ENCODE results near the gene CASP5.

Gene CASP5

DNA sequence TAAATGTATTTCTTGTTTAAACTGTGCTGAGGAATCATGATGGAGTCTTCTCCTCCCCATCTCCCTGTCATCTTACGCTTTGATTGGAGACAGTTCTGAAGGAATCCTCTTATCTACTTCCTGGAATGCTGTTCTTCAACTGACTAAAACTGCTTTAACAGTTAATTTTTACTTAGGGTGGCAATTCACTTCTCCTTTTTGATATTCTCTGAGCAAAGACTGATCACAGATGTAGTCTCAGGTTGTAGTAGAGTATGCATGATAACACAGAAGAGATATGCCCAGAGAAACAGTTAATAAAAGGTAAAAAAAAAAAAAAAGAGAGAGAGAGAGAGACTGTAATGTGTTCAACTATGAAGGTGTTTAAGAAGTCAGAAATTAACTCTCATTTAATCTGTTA, 1.4 kb upstream of the CASP5 start:
- Histone ChIP-seq H3K9ac (ENCODE audit: low read depth, low read length) (no peak overlapping the region), H3K4me1 (ENCODE audit: control insufficient read depth, insufficient read depth, low read length) (no peaks in the 10 kb centered on the region), H3K27me3 (ENCODE audit: control insufficient read depth, insufficient read depth, low read length) (no peaks in the 10 kb centered on the region), H3K9me3 (ENCODE audit: control insufficient read depth, insufficient read depth, low read length) (no peaks in the 10 kb centered on the region), H3K36me3 (ENCODE audit: control insufficient read depth, insufficient read depth, low read length) (no peaks in the 10 kb centered on the region), H3K4me3 (ENCODE audit: low read depth, low read length) (no peak overlapping the region)

DNA sequence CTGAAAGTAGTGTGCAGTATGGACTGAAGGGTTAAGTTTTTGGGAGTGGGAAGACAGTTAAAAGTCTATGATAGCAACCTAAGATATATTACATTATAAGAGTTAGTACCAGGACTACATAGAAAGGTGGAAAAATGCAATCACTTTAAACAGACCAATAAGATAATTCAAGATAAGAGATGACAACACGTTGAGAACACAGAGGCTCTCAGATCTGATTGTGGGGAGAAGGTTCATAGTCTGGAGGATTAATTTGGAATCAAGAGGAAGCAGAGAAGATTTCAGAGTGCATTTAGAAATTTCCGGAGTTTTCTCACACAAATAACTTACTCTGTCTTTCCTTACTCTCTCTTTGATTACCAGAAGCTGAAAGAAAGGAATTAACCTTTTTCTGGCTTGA, 441 bp downstream of the CASP5 start:
- Histone ChIP-seq H3K4me3 (ENCODE audit: low read depth, low read length) (no peak overlapping the region), H3K9me3 (ENCODE audit: control insufficient read depth, insufficient read depth, low read length) (no peaks in the 10 kb centered on the region), H3K27me3 (ENCODE audit: control insufficient read depth, insufficient read depth, low read length) (no peaks in the 10 kb centered on the region), H3K4me1 (ENCODE audit: control insufficient read depth, insufficient read depth, low read length) (no peaks in the 10 kb centered on the region), H3K36me3 (ENCODE audit: control insufficient read depth, insufficient read depth, low read length) (no peaks in the 10 kb centered on the region), H3K9ac (ENCODE audit: low read depth, low read length) (no peak overlapping the region)

DNA sequence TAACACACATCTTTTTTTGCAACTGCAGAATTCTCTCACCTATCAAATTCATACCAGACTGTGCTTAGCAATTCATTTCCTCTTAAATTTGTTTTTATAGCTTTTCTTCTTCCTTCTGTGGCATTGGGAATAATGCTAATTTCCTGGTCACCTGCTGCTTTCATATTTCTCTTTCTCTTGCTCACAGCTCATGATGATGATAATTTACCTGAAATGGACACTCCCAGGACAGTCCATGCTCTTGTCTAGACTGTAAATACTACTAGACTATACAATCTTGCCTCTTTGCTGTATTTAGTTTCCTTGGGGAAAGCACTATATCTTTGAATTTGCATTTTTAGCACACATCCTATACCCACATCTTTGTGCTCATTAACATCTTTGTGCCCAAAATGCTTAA, 15.5 kb downstream of the CASP5 start:
- H3K4me3 ChIP-seq (ENCODE audit: low read depth, low read length) = no peak overlapping the region
- H3K36me3 ChIP-seq (ENCODE audit: control insufficient read depth, insufficient read depth, low read length) = no peaks in the 10 kb centered on the region
- H3K9me3 ChIP-seq (ENCODE audit: control insufficient read depth, insufficient read depth, low read length) = no peaks in the 10 kb centered on the region
- no peaks in the 10 kb centered on the region for H3K4me1 ChIP-seq (ENCODE audit: control insufficient read depth, insufficient read depth, low read length)
- no peaks in the 10 kb centered on the region for H3K27me3 ChIP-seq (ENCODE audit: control insufficient read depth, insufficient read depth, low read length)
- H3K9ac ChIP-seq (ENCODE audit: low read depth, low read length) = no peak overlapping the region

DNA sequence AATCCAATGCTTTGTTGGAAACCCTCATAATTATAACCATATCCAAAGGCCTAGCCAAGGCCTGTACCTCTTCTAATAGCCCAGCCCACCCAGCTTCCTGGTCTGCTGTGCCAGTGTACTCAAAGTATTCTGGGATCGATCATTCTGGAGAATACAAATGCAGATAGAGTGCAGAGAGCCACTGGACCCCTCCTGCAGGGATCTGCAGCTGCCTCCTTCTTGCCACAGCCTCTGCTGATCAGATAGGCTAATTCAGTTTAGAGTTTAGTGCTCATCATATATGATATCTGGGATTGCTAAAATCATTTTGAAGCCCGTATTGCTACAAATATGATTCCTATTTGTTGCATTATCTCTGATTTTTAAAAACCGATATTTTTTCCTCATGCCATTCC, 17.5 kb downstream of the CASP5 start:
- Histone ChIP-seq H3K36me3 (ENCODE audit: control insufficient read depth, insufficient read depth, low read length) (no peaks in the 10 kb centered on the region), H3K27me3 (ENCODE audit: control insufficient read depth, insufficient read depth, low read length) (no peaks in the 10 kb centered on the region), H3K4me1 (ENCODE audit: control insufficient read depth, insufficient read depth, low read length) (no peaks in the 10 kb centered on the region), H3K9ac (ENCODE audit: low read depth, low read length) (no peak overlapping the region), H3K9me3 (ENCODE audit: control insufficient read depth, insufficient read depth, low read length) (no peaks in the 10 kb centered on the region), H3K4me3 (ENCODE audit: low read depth, low read length) (no peak overlapping the region)

DNA sequence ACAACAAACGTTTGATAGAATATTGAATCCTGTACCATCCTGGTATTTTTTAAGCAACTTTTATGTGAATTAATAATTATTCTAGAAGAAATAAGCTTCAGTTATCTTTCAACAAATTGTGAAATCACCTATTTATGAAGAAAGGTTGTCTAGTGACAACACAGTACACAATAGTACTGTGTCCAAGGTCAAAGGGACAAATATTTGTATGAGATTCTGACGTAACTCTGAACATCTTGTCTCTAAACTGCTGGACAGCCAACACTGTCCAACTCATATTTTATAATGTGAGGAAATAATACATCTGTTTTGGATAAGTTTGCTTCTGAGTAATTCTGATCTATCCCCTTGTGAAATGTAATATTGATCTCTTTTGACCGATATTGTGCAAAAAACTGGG, 18.9 kb downstream of the CASP5 start:
- Histone ChIP-seq H3K27me3 (ENCODE audit: control insufficient read depth, insufficient read depth, low read length) (no peaks in the 10 kb centered on the region), H3K9me3 (ENCODE audit: control insufficient read depth, insufficient read depth, low read length) (no peaks in the 10 kb centered on the region), H3K4me3 (ENCODE audit: low read depth, low read length) (no peak overlapping the region), H3K9ac (ENCODE audit: low read depth, low read length) (no peak overlapping the region), H3K4me1 (ENCODE audit: control insufficient read depth, insufficient read depth, low read length) (no peaks in the 10 kb centered on the region), H3K36me3 (ENCODE audit: control insufficient read depth, insufficient read depth, low read length) (no peaks in the 10 kb centered on the region)

DNA sequence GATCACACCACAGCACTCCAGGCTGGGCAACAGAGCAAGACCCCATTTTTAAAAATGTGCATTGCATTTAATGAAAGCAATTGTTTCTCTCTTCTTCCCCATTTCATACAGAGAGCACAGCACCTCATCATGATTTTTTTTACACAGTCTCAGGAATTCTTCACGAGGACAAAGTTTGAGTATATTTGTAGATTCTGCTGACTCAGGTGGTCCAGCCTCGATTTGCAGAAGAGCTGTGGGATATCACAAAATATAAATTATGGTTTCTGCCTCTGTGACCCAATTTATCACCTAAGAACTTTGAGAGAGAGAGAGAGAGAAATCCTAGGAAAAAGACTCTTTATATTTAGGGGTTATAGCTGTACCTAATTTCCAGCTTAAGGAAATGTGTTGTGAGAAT, 19.8 kb downstream of the CASP5 start:
- H3K27me3 ChIP-seq (ENCODE audit: control insufficient read depth, insufficient read depth, low read length) = no peaks in the 10 kb centered on the region
- H3K36me3 ChIP-seq (ENCODE audit: control insufficient read depth, insufficient read depth, low read length) = no peaks in the 10 kb centered on the region
- H3K4me3 ChIP-seq (ENCODE audit: low read depth, low read length) = no peak overlapping the region
- no peak overlapping the region for H3K9ac ChIP-seq (ENCODE audit: low read depth, low read length)
- H3K9me3 ChIP-seq (ENCODE audit: control insufficient read depth, insufficient read depth, low read length) = no peaks in the 10 kb centered on the region
- H3K4me1 ChIP-seq (ENCODE audit: control insufficient read depth, insufficient read depth, low read length) = no peaks in the 10 kb centered on the region

DNA sequence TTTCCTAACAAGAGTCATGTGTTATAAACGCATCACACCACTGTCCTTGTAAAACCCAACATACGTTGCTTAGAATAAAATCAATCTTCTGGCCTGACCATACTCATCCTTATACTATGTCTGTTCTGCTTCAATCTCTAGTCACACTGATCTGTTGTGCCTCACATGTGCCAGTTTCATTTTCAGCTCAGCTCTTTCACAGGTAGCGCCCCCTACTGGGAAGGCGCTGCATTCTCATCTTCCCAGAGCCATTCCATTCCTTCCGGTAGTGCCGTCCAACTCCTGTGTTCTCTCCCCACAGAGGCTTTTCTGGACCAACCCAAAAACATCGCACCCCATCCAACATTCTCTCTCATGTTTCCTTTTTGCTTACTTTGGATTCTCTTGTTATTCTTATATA, 22.2 kb downstream of the CASP5 start:
- Histone ChIP-seq H3K9me3 (ENCODE audit: control insufficient read depth, insufficient read depth, low read length) (no peaks in the 10 kb centered on the region), H3K36me3 (ENCODE audit: control insufficient read depth, insufficient read depth, low read length) (no peaks in the 10 kb centered on the region), H3K9ac (ENCODE audit: low read depth, low read length) (no peak overlapping the region), H3K4me3 (ENCODE audit: low read depth, low read length) (no peak overlapping the region), H3K27me3 (ENCODE audit: control insufficient read depth, insufficient read depth, low read length) (no peaks in the 10 kb centered on the region), H3K4me1 (ENCODE audit: control insufficient read depth, insufficient read depth, low read length) (no peaks in the 10 kb centered on the region)

DNA sequence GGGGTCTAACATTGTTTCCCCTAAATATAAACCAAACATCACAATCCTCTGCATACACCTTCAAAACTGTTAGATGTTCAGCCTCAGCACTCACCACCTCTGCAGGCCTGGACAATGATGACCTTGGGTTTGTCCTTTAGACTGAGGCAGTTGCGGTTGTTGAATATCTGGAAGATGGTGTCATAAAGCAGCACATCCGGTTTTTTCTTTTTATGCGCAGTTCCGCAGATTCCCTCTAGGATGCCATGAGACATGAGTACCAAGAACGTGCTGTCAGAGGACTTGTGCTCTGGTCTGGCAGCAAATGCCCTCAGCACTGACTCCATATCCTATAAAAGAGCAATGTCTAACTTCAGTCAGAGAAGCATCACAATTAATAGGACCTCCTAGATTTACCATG, 22.8 kb downstream of the CASP5 start:
- H3K9ac ChIP-seq (ENCODE audit: low read depth, low read length) = no peak overlapping the region
- no peaks in the 10 kb centered on the region for H3K4me1 ChIP-seq (ENCODE audit: control insufficient read depth, insufficient read depth, low read length)
- no peaks in the 10 kb centered on the region for H3K9me3 ChIP-seq (ENCODE audit: control insufficient read depth, insufficient read depth, low read length)
- no peaks in the 10 kb centered on the region for H3K27me3 ChIP-seq (ENCODE audit: control insufficient read depth, insufficient read depth, low read length)
- H3K4me3 ChIP-seq (ENCODE audit: low read depth, low read length) = no peak overlapping the region
- no peaks in the 10 kb centered on the region for H3K36me3 ChIP-seq (ENCODE audit: control insufficient read depth, insufficient read depth, low read length)

DNA sequence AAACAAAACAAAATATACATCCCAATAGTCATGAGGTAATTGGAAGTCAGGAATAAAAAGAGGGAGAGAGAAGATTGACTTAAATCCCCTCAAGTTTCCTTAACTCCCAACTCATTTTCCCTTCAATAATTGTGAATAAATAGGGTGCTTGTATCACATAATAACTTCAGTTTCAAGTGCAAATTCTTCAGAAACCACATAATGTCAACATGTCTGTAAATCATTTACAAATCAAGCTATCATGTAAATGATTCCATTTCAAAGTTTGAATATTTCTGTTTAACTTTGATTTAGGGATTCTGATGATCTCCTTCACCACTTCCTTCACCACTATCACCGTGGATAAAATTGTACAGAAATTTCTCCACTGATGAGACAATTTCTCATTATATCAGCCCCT, 23.2 kb downstream of the CASP5 start:
- H3K36me3 ChIP-seq (ENCODE audit: control insufficient read depth, insufficient read depth, low read length) = no peaks in the 10 kb centered on the region
- H3K4me3 ChIP-seq (ENCODE audit: low read depth, low read length) = no peak overlapping the region
- H3K9me3 ChIP-seq (ENCODE audit: control insufficient read depth, insufficient read depth, low read length) = no peaks in the 10 kb centered on the region
- no peak overlapping the region for H3K9ac ChIP-seq (ENCODE audit: low read depth, low read length)
- H3K27me3 ChIP-seq (ENCODE audit: control insufficient read depth, insufficient read depth, low read length) = no peaks in the 10 kb centered on the region
- H3K4me1 ChIP-seq (ENCODE audit: control insufficient read depth, insufficient read depth, low read length) = no peaks in the 10 kb centered on the region

DNA sequence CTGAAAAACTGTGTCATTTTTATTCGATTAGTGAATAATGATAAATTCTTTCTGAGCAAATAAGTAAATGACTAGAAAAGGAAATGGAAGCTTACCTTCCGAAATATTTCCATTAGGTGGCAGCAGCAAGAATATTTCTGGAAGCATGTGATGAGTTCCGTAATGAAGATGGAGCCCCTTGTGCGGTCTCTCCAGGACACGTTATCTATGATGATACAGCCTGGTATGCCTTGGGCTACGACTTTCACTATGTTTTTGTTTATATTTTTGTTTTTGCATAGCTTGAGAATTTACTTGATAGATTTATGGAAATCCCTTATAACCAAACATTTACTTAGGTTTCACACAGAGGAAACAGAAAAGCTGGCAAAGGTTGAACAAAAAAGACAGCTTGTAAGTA, 25.7 kb downstream of the CASP5 start:
- Histone ChIP-seq H3K9me3 (ENCODE audit: control insufficient read depth, insufficient read depth, low read length) (no peaks in the 10 kb centered on the region), H3K4me1 (ENCODE audit: control insufficient read depth, insufficient read depth, low read length) (no peaks in the 10 kb centered on the region), H3K27me3 (ENCODE audit: control insufficient read depth, insufficient read depth, low read length) (no peaks in the 10 kb centered on the region), H3K4me3 (ENCODE audit: low read depth, low read length) (no peak overlapping the region), H3K36me3 (ENCODE audit: control insufficient read depth, insufficient read depth, low read length) (no peaks in the 10 kb centered on the region), H3K9ac (ENCODE audit: low read depth, low read length) (no peak overlapping the region)

DNA sequence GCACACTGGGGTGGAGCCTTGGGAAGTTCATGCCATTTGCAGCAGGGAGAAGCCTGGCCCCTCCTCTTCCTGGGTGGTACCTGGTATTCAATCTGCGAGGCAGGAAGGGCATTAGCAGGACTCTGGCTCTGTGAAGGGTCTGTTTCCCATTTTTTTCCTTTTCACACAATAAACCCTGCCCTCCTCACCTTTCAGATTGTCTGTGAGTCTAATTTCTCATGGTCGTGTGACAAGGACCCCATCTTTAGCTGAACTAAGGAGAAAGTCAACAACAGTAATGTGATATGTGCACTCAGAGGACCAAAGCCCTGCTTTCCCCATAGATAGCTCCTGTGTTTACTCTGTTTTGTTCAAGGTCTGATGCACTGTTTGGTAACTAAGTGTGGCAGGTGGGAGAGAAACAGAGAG, 28.0 kb downstream of the CASP5 start:
- Histone ChIP-seq H3K9ac (ENCODE audit: low read depth, low read length) (no peak overlapping the region), H3K4me1 (ENCODE audit: control insufficient read depth, insufficient read depth, low read length) (no peaks in the 10 kb centered on the region), H3K36me3 (ENCODE audit: control insufficient read depth, insufficient read depth, low read length) (no peaks in the 10 kb centered on the region), H3K4me3 (ENCODE audit: low read depth, low read length) (no peak overlapping the region), H3K27me3 (ENCODE audit: control insufficient read depth, insufficient read depth, low read length) (no peaks in the 10 kb centered on the region), H3K9me3 (ENCODE audit: control insufficient read depth, insufficient read depth, low read length) (no peaks in the 10 kb centered on the region)

DNA sequence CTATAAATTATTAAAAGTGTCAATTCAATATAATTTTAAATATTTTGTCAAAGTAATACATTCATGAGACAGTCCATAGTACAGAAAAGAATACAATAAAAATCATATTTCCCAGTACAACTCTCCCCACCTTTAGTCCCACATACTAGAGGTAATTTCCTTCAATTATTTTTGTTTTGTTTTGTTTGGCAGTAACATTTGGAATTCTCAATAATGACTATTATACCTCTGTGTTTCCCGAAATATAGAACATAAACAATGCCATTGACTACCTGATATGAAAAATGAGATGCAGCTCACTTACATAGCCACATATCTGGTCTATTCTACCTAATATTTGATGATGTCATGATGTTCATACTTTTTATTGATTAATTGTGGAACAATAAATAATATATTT, 30.2 kb downstream of the CASP5 start:
- no peaks in the 10 kb centered on the region for H3K9me3 ChIP-seq (ENCODE audit: control insufficient read depth, insufficient read depth, low read length)
- no peaks in the 10 kb centered on the region for H3K36me3 ChIP-seq (ENCODE audit: control insufficient read depth, insufficient read depth, low read length)
- H3K27me3 ChIP-seq (ENCODE audit: control insufficient read depth, insufficient read depth, low read length) = no peaks in the 10 kb centered on the region
- H3K4me3 ChIP-seq (ENCODE audit: low read depth, low read length) = no peak overlapping the region
- H3K9ac ChIP-seq (ENCODE audit: low read depth, low read length) = no peak overlapping the region
- H3K4me1 ChIP-seq (ENCODE audit: control insufficient read depth, insufficient read depth, low read length) = no peaks in the 10 kb centered on the region

DNA sequence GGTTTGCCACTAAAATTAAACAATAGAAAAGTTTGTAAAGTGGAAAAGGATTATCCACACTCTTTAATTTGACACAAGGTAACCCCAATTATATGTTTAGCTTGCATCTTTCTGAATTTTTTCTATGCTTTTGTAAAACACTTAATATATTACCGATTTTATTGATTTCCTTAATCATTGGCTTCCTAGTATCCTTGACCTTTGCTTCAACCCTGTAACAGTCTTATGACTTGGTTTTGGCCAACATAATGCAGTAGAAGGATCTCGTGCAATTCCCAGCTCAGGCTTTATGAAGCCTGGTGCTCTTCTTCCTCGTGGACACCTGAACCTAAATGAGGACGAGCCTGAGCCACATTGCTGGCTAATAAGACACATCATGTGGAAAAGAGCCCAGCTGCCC, 31.0 kb downstream of the CASP5 start:
- Histone ChIP-seq H3K36me3 (ENCODE audit: control insufficient read depth, insufficient read depth, low read length) (no peaks in the 10 kb centered on the region), H3K27me3 (ENCODE audit: control insufficient read depth, insufficient read depth, low read length) (no peaks in the 10 kb centered on the region), H3K4me3 (ENCODE audit: low read depth, low read length) (no peak overlapping the region), H3K9ac (ENCODE audit: low read depth, low read length) (no peak overlapping the region), H3K4me1 (ENCODE audit: control insufficient read depth, insufficient read depth, low read length) (no peaks in the 10 kb centered on the region), H3K9me3 (ENCODE audit: control insufficient read depth, insufficient read depth, low read length) (no peaks in the 10 kb centered on the region)

Measured in iPS-15b (cell line).